Ramos (cell line): ENCODE results near the gene HTR4.
"Not testable (repeated sequence)": the region's sequence is repeated elsewhere in the genome, so short reads cannot be mapped to it uniquely, and the experiment has no call there.

Source experiments
- in situ Hi-C: fragments of 300-500 bp; cut with MboI; formaldehyde crosslinking; loops from one replicate; pipeline ENCODE4 v1.14.3; 2022; ENCODE audit warnings: low sequenced_read_pairs; ENCODE audit not compliant: unreplicated experiment

The HTR4 gene

GRCh38 chr5:148653836-148654781, at the start of gene HTR4:
HTR4 (minus strand) TSS chr5:148654527; CDS start chr5:148637014, 17,513 bp downstream.
- in situ Hi-C loops, result no loop called here

DNA sequence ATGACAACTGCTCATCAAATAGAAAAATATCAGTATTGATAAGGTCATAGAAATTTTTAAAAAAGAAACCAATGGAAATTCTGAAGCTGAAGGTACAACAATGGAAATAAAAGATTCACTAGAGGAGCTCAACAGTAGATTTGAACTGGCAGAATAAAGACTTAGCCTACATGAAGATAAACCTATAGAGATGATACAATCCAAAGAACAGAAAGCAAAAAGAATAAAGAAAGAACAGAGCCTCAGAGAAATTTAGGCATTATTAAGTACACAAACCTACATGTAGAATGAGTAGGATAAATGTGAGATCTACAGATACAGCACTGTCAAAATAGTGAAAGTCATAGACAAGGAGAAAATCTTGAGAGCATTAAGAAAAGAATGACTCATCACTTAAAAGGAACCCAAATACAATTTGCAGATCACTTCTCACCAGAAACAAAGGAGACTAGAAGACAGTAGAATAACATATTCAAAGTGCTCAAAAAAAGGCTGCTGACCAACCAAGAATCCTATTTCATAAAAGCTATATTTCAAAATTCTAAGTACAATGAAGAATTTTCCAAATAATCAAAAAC, 47.8 kb upstream of the HTR4 start:
- in situ Hi-C loops, result no loop called here

- in situ Hi-C loops, result no loop called here
Measured at GRCh38 chr5:148699028-148699427, 44.7 kb upstream of the HTR4 start.

GRCh38 chr5:148697809-148698196, 43.5 kb upstream of the HTR4 start:
- in situ Hi-C loops, result no loop called here

DNA sequence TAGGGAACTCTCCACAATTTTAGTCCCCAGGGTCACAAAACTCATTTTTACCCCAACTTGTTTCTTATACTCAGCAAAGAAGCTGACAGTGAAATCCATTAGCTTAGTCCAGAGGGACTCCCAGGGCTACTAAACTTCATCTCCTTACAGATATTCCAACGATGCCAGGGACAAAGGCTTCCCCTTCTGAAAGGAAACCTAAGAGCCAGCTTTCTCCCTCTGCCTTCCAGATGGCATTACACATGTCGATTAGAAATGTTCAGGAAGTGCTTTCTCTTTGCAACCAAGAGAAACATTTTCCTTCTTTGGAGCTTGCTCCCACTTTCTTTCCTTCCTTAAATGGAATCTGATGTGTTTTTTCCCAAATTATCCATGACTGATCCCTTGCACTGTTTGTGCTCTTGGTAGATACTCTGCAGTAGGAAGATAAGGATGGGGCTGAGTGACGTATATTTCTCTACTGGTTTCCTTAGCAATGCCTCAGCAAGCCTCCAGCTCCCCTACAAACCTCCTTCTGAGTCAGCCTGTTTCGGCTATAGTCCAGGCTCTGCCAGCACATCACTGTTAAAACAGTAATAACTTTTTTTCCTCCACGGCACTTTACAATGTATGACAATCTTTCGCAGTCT, 43.0 kb upstream of the HTR4 start:
- in situ Hi-C loops, result no loop called here

GRCh38 chr5:148696187-148697036, 42.1 kb upstream of the HTR4 start:
- in situ Hi-C loops, result no loop called here

- in situ Hi-C loops, result no loop called here
Measured at GRCh38 chr5:148690945-148691344, 36.6 kb upstream of the HTR4 start.

DNA sequence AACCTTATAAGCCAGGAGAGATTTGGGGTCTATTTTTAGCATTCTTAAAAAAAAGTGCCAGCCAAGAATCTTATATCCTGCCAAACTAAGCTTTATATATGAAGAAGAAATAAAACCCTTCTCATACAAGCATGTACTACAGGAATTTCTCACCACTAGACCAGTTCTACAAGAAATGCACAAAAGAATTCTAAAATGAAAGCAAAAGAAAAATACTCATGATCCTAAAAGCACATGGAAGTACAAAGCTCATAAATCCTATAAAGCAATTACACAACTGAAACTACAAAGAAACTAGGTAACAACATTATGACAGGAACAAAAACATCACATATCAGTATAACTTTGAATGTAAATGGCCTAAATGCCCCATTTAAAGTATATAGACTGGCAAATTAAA, 34.5 kb upstream of the HTR4 start:
- in situ Hi-C loops, result no loop called here

GRCh38 chr5:148687871-148688270, 33.5 kb upstream of the HTR4 start:
- in situ Hi-C loops, result no loop called here

DNA sequence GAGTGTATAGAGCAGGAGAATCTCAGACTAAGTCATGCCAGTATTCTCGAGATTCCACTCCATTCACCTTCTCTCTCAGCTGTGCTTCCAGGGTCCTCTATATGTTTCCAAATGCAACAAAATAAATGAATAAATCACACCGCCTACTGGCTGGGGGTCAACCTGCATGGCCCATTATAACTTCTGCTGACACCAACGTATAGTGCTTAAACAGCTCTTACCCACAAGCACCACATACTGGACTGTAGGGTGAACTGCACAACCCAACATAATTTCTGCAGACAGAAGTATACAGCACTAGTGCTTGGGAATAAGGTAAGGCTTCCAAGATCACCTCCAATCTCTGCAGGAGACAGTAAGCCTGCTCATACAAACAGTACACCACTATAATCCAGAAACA, 33.1 kb upstream of the HTR4 start:
- in situ Hi-C loops, result no loop called here

GRCh38 chr5:148686660-148687059, 32.3 kb upstream of the HTR4 start:
- in situ Hi-C loops, result no loop called here

DNA sequence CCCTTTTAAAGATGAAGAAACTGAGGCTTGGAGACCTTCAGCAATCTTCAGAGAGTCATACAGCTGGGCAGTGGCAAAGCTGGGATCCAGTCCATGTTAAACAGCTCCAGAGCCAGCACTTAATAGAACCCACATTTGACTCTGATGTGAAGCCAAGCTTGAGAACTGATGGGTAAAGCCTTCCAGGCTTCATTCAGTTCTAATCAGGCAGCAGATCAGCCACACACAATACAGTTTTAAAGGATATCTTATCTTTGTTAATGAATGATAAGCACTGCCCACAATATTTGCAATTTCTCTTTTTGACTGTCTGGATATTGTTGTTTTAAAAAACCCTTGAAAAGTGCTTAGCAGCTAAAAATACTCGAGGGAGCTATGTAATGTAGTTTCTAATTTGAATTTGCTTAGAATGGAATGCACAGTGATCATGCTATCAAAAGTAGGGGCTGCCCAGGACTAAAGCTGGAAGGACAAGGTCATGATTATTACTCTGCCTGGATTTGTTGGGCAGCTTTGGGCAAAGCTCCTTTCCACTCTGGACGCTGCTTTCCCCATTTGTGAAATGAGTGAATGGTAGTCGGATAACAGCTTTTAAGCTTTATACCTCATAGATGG, 31.3 kb upstream of the HTR4 start:
- in situ Hi-C loops, result no loop called here

GRCh38 chr5:148684528-148684927, 30.2 kb upstream of the HTR4 start:
- in situ Hi-C loops, result no loop called here

DNA sequence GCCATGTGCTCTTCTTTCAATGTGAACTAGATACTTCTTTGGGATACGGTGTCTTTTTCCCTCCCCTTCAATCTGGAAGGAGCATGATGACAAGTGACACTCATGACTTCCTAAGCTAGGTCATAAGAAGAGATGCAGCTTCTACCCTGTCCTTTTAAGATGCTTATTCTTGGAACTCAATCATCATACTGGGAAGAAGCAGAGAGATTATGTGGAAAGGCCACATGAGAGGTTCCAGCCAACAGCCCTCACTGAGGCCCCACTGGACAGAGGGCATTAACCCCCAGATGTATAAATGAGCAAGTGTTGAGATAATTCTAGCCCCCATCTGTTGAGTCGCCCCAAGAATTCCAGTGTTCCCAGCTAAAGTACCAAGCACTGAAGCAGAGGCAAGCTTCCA, 29.3 kb upstream of the HTR4 start:
- in situ Hi-C loops, result no loop called here

- in situ Hi-C loops, result no loop called here
Measured at GRCh38 chr5:148682058-148683026, 28.0 kb upstream of the HTR4 start.

- in situ Hi-C loops, result no loop called here
Measured at GRCh38 chr5:148681157-148682057, 27.1 kb upstream of the HTR4 start.

GRCh38 chr5:148673704-148674103, 19.4 kb upstream of the HTR4 start:
- in situ Hi-C loops, result not testable (repeated sequence)

DNA sequence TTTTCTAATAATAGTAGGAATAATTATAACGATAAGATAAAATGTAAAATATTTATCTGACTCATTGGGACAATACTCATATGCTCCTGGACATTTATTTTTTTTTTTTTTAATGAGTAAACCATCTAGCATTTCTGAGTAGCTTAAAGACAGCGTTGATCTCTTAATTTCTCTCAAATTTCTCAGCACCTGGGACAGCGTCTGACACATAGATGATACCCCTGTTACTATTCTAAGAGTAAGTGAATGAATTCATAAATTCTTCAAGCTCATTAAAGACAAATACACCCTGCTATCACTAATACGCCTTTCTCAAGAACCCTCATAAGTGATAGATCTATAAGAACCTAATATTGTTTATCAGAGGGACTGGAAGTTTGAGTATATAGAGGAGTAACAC, 12.0 kb upstream of the HTR4 start:
- in situ Hi-C loops, result no loop called here
